NCI-H1048 (cell line): Measurements from ENCODE around the gene ESPNL.
A peak's percentile ranks its signal among the peaks of the same experiment; 100 is the strongest.

ENCODE experiments used
- DNase-seq: peaks from one replicate; lab custom pipeline; 2025; lab: John Stamatoyannopoulos, UW

ESPNL gene

DNA sequence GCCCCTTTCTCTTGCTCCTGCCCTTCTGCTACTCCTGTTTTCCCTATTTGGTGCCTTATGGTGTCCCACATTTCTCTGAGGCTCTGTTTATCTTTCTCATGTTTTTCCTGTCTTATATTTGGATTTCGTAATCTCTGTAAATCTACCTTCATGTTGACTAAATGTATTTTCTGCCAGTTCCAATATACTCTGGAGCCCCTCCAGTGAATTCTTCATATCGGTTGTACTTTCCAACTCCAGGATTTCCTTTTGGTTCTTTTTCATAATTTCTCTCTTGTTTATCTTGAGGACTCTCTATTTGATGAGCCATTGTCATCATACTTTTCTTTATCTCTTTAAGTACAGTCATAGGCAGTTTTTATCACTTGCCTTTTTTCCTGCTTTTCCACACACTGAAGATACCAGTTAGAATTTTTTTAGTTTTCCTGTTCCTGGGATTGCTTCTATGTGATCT lies 20.2 kb upstream of the ESPNL start:
- no peak for DNase-seq

DNA sequence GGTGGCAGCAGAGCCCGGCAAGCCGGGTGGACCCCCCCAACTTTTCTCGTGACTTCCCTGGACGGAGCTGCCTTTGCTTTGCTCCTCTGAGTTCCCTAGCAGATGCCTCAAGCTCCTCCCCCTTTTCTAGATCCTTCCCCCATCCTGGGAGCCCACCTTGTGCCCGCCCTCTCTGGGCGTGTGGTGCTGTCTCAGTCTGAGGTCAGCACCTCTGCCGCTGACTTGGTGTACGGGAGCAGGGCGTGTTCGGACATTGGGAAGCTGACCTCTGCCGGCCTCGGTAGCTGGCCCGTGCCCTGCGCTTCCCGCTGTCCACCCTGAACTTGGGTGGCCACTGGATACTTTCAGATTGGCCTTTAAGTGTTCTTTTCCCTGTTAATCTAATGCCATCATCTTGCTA lies 19.6 kb upstream of the ESPNL start:
- no peak for DNase-seq

DNA sequence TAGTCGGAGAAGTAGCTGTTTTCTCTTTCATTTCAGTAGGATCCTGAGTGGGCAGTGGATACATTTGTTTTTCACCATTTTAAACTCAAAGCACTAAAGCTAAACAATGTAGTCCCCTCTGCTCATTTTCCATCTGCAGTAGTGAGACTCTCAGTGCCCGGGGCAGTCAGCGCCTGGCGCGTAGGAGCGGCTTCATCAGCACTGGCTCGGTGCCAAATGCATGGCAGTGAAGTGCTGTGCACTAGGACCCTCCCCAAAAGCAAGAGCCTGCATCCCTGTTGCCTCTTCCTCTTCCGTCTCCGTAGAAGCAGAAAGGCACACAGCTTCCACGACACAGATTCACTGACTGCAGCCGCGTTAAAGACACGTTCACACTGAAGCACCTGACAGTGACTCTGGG lies 19.0 kb upstream of the ESPNL start:
- no peak for DNase-seq

DNA sequence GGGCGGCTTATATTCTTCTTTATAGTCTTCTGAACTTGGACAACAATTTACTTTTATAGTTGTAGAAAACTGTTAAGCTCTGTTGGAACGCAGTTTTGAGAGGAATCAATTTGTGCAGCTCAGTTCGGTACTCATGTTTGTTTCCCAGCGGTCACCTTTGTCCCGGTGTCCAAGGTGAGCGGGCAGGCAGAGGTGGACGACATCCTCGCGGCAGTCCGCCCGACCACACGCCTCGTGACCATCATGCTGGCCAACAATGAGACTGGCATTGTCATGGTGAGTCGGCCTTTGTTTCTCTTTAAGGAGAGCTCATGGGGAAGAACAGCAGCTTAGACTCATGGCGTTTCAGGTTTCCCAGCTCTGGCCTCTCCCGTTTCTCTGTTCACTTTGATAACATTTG lies 18.6 kb upstream of the ESPNL start:
- DNase-seq: no peak

- no peak for DNase-seq
Measured at GRCh38 chr2:238082151-238082550, 18.0 kb upstream of the ESPNL start.

DNA sequence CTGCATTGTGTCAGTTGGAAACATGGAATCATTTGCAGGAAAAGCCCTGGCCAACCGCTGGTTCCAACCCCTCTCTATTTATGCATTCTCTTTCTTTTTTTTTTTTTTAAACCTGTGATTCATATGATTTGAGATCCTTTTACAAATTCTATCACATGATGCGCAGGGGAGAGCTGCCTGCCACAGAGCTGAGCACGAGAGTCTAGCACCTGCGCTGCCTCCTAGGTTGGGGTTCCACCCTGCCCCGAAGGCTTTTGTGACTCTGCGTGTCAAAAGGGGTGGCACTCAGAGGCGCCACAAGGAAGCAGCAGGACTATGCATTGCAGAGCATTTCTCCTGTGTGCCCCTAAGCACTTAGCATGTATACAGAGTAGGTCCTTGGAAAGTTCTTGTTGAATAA lies 17.3 kb upstream of the ESPNL start:
- no peak for DNase-seq

GRCh38 chr2:238083919-238084318 lies 16.2 kb upstream of the ESPNL start:
- DNase-seq: no peak

DNA sequence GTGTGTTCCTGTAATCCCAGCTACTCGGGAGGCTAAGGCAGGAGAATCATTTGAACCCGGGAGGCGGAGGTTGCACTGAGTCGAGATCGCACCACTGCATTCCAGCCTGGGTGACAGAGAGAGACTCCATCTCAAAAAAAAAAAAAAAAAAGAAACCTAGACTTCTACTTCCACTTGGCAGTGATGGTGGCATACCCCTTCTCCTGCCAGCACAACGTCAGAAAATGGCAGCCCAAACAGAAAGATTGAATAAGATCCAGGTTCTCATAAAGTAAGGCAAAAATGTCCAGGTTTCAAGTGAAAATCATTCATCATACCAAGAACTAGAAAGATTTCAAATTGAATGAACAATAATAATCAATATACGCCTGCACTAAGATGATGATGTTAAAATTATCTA lies 15.4 kb upstream of the ESPNL start:
- DNase-seq: no peak

- DNase-seq: no peak
Measured at GRCh38 chr2:238085899-238086298, 14.2 kb upstream of the ESPNL start.

- DNase-seq: no peak
Measured at GRCh38 chr2:238087211-238087610, 12.9 kb upstream of the ESPNL start.

- DNase-seq: no peak
Measured at GRCh38 chr2:238090887-238091286, 9.3 kb upstream of the ESPNL start.

- DNase-seq: no peak
Measured at GRCh38 chr2:238091436-238092060, 8.6 kb upstream of the ESPNL start.

DNA sequence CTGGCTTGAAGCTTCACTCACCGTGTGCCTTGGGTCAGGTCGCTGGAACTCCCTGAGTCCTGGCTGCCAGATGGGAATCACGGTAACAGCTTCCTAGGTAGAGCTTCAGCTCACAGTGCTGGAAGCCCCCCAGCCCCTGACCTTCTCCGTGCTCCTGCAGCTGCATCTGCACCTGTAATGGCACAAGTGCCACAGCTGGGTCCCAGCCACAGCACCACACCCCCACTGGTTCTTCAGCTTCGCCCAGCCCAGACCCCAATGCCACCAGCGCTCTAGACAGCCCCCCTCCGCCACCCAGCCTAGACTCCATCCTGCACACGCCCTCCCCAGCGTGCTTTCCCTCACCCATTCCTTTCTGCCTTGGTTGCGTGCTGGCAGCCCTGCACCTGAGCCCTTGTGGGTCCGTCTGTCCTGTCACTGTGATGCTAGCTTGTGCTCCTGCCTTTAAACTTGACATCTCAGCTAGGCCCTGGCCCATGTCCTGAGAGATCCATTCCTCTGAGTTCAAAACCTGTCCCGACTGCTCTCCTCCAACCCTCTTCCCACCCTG lies 7.6 kb upstream of the ESPNL start:
- no peak for DNase-seq

- DNase-seq: no peak
Measured at GRCh38 chr2:238093181-238094140, 6.7 kb upstream of the ESPNL start.

GRCh38 chr2:238094438-238095022 lies 5.6 kb upstream of the ESPNL start:
- DNase-seq: no peak

DNA sequence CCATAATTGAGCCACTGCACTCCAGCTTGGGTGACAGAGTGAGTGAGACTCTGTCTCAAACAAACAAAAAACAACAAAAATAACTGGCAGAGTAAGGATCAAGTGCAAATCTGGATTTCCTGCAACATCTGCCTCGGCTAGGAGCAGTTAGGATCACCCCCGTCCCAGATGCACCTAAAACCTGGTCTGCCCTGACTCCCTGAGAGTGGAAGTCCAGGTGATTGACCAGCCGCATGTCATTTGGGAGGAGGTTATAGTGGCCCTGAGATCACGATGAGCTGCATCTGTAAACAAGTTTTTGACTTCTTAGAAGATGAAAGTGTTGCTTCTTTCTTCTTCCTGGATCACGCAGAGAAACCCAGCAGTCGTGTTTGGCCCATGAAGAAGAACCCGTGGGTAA lies 5.0 kb upstream of the ESPNL start:
- DNase-seq: no peak

GRCh38 chr2:238096311-238097011 lies 3.7 kb upstream of the ESPNL start:
- no peak for DNase-seq

- DNase-seq: no peak
Measured at GRCh38 chr2:238097201-238097987, 2.7 kb upstream of the ESPNL start.

DNA sequence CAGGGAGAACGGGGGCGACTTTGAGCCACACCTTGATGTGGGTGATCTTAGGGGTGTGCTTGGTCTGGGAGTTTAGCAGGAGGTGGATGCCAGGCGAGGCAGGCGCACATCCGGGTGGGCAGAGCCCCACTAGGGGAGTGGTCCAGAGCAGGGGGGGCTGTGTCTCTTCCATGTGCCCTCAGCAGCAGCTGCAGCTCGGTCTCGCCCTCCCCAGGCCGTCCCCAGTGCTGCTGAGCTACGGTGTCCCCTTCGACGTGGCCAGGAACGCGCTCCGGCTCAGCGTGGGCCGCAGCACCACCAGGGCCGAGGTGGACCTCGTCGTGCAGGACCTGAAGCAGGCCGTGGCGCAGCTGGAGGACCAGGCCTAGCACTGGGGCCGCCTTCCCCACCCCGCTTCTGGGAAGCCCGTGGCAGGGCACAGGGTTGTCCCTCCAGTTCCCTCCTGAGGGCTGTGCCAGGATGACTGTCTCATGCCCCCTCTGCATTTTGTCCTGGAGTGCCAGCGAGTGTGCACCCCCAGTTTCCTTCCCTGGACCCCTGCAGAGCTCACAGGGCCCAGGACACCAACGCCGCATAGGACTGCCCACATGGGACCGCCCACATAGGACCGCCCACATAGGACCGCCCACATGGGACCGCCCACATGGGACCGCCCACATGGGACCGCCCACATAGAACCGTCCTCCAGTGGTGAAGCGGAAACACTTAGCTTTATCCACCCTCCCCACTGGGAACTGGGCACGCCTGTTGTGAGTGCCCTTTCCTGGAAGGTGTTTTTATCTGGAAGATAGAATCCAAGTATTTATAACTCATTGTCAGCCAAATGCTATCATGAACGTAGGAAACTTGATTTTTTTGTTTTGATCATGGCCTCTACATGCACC lies 1.9 kb upstream of the ESPNL start:
- DNase-seq: peak; percentile 62
